Umbilical cord (tissue), 2 donors: ENCODE measurements around the gene LRIG2. TPM values are rescaled to one million over a fixed set of nuclear protein-coding genes. Genes with fewer than 3 reads are reported as not detected.
"Not testable (repeated sequence)": the region's sequence is repeated elsewhere in the genome, so short reads cannot be mapped to it uniquely, and the experiment has no call there.

Experiments
- DNase-seq: peaks from one replicate; pipeline ENCODE4 v3.0.0-alpha.2; 2015; ENCODE audit warnings: low spot score
- total RNA-seq: library from RNA; depleted of rRNA; stranded (reverse); fragments of >200 nt; gene quantifications from one replicate; pipeline ENCODE4 v1.2.3, GENCODE V29; 2014; ENCODE audit warnings: low replicate concordance; ENCODE audit not compliant: insufficient read depth

Gene LRIG2
- total RNA-seq, 1 donor from 2014 or later, result 15.2 TPM

DNA sequence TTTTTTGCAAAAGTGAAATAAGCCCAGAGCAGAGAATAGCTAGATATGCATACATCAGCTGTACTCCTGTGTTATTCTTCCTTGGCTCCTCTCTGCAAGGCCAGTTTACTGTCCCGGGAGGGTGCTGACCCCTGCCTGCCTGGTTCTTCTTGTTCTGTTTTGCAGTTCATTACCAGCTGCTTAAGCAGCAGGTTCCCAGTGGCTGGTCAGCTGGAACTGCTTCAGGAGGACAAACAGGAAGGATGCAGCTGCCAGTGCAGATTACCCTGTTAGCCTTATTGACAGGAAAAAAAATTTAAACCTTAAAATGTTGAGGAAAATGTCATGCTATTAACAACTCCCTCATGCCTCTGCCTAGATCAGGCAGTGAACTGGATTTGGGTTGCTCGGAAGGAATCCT, 16.0 kb upstream of the LRIG2 start:
- DNase-seq, result no peak

DNA sequence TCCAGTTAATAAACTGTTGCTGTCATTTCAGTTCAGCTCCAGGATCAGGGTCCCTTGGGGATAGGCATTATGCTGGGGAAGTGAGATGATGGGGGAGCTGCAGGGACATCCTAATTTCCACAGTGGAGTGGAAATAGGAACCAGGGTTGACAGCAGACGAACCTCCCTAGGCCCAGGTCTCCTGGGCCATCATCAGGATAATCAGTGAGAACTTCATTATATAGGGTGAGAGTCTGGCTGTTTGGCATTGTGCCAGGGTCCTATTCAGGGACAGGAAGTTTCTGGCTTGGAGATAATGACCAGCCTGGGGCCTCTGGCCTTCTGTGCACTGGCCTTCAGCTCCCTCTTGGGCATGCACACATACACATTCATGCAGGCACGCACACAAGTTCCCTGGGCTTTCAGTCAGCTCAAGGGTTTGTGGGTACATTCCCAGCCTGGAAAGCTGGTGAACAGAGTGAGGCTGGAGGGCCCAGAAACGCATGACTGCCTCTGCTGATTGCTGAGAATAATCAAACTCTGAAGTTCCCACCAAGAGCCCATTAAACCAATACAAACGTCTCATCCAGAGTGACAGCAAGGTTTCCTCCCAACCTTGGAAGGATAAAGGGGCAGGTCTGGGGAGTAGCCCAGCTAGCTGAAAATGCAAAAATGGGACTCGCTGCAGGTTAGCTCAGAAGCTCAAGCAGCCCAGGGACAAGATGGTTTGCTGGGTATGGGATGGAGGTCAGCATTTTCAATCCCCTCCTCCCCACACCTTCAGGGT, 13.9 kb upstream of the LRIG2 start:
- no peak for DNase-seq

DNA sequence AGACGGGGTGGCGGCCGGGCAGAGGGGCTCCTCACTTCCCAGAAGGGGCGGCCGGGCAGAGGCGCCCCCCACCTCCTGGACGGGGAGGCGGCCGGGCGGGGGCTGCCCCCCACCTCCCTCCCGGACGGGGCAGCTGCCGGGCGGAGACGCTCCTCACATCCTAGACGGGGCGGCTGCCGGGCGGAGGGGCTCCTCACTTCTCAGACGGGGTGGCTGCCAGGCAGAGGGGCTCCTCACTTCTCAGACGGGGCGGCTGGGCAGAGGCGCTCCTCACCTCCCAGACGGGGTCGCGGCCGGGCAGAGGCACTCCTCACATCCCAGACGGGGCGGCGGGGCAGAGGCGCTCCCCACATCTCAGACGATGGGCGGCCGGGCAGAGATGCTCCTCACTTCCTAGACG, 9.5 kb upstream of the LRIG2 start:
- not testable (repeated sequence) for DNase-seq

DNA sequence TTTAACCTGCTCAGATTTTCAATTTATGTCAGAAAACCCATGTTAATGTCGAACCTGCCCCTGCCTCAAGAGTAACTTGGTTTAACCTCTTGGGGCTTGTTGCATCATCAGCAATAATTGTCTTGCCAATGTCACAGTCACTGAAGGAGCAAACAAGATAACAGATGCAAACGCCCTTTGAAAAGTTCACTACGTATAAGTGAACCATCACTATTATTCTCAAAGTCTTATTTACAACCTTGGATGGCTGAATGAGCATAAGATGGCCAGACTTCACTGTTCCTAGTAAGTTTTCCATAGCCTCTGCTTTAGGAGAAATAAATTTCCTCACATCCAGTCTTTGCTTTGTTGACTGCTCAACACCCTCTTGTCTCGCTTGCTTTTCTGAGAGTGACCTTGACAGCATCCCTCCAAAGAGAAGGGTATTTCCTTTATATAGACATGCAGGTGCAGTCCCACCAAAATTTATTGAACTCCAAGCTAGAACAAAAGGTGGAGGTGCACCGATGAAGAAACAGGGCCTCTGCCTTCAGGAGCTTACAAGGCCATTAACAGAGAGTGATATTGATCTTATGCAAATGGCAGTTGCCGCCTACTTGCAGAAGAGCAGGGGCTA, 749 bp upstream of the LRIG2 start:
- no peak for DNase-seq

DNA sequence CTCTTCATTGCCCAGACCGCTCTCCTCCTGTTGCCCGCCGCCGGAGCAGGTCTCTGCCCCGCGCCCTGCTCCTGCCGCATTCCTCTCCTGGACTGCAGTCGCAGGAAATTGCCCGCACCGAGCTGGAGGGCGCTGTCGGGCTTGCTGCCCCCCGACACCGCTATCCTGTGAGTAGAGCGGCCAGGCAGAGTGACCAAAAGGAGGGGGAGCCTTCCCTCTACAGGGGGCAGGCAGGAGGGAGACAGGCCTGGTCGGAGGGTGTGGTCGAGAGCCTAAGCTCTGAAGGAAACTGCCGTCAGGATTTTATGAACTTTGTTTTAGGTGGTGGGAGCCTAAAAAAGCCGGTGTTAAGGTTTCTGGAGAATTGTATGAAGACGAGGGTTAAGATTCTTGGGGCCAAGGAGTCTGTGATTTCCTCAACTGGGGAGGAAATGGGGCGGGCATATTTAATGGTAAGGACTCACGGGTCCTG, 517 bp downstream of the LRIG2 start:
- DNase-seq, result no peak

DNA sequence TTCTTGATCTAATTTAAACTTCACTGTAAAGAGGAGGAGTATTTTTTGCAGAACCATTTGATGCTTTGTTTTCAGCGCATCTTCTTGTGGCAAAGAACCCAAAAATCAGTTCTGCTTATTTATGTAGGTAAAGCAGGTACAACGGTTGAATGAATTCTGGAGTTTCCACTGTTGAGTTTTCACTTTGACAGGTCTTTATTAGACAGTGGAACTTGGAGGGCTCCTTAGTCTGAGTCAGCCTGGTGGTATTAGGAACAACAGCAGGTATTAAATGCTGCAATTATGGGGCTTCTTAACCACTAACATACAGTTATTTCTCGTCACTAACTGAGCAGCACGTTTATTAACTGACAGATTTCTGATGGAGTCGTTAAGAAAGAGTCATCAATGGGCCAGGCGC, 1.2 kb downstream of the LRIG2 start:
- no peak for DNase-seq

DNA sequence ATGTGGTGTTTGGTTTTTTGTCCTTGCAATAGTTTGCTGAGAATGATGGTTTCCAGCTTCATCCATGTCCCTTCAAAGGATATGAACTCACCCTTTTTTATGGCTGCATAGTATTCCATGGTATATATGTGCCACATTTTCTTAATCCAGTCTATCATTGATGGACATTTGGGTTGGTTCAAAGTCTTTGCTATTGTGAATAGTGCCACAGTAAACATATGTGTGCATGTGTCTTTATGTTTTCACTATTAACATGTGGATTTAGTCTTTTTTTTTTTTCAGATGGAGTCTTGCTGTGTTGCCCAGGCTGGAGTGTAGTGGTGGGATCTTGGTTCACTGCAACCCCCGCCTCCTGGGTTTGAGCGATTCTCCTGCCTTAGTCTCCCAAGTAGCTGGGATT, 5.0 kb downstream of the LRIG2 start:
- not testable (repeated sequence) for DNase-seq

DNA sequence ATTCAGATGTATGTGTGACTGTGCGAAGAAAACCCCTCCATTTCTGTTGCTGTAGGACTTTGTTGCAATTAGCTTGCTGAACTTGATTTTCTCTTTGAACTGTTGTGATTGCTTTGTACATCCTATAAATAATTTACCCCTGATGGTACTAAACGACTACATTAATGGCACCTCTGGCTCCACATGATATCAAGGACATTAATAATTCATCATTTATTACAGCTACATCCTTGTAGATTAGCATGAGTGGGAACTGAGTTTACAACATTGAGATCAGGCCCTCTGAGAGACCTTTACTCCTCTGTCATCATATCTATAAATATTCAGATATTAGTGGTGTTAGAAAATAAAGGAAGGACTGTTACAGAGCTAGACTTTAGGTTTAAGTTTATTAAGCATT, 13.5 kb downstream of the LRIG2 start:
- no peak for DNase-seq

DNA sequence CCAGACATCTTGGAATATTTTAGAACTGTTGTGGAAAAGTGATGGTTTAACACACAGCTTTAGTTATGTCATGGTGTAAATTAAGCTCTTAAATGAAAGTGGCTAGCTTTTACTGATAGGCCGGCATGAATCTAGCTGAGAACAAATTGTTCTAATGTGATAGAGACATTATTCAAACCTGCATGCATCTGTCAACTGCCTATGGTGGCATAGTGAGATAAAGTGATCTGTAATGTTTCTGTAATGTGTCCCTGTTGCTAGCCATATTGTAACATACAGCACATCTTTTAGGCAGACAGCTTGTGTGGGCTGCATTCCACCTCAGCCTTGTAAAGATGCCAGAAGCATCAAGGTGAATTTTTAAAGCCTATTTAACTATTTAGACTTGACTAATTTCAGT, 16.0 kb downstream of the LRIG2 start:
- DNase-seq, result no peak

DNA sequence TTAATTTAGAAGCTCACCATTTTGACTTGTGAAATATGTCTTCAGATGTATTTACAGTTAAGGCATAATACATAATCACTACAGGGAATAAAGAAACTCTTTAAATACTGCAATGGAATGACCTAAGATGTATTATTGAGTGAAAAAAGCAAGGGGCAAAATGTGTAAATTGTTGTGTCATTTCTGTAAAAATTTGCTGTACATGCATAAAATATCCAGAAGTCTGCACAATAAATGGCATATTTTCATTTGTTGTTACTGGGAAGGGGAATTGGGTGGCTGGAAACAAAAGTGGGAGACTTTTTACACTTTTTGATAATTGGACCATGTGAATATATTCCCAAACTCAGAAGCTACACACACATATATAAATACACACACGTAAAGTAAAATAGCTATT, 17.1 kb downstream of the LRIG2 start:
- no peak for DNase-seq

DNA sequence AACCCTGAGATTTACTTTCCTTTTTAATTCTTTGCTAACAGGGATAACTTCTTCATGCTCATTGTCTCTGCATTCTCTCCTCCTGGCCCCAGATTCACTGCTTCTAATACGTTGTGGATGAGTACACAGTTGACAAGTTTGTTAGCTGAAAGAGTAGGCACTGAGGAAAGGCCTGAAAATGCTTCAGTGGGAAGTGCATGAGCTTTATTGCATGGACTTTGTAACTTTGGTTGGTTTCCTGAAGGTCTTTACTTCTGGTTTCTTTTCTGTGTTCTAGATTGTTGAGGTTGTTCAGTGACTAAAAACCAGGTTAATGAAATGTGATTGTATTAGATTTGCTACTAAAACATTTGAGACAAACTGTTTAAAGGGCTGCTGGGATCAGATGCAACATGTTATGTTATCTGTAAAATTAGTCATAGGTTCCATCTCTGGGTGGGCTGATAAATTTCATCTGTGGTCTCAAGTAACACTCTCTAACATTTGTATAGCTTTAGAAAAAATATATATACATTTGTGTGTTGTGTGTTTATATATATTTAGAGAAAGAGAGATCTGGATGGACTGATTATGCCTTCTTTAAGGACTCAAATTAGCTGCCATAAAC, 19.1 kb downstream of the LRIG2 start:
- no peak for DNase-seq

DNA sequence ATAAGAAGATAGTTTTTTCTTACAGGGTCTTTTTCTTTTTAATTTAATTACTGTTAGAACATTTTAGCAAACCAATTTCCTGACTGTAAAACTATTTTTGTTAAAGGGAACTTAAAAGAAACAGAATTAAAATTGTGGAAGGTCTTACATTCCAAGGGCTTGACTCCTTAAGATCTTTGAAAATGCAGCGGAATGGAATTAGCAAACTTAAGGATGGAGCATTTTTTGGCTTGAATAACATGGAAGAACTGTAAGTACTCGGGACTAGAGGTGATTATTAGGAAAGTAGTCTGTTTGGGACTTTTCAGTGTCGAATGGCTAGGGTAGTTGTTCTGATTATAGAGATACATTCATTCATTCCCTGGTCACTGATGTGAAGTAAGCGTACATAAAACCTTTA, 21.5 kb downstream of the LRIG2 start:
- DNase-seq, result no peak

DNA sequence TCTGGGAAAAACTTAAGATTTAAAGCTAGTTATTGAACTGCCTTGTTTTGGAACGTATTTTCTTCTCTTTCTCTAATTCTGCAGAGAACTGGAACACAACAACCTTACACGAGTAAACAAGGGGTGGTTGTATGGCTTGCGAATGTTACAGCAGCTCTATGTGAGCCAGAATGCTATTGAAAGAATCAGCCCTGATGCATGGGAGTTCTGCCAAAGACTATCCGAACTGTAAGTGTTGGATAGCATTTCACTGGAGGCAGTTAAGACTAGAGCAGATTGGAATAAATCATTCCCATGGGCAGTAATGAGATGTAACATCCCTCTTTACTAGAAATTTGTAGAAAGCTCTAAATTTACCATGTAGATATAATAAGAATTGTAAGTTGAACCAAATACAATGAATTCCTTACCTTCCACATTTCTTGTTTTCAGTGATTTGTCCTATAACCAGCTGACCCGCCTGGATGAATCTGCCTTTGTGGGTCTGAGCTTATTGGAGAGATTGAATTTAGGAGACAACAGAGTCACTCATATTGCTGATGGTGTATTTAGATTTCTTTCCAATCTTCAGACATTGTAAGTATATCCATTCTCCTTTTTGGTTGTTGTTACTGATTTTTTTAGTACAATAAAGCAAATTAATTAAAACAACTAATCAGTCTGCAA, 22.9 kb downstream of the LRIG2 start:
- DNase-seq, result no peak

DNA sequence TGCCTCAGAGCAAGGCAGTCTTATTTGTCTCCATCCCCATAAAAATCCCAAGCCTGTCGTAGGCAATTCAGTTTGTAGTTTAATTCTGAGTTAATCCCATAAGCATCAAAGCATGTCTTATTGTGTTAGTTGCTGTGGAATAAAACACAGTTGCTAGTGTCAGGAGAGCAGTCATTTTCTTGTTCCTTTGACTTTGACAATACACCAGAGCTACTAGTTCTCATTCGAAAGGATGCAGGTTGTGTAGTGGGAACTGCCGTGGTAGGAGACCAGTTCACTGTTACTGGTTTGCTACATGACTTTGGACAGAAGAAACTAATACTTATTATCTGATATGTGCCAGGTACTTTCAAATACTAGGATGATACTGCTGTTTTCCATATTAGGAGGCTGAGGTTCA, 23.5 kb downstream of the LRIG2 start:
- DNase-seq, result no peak

DNA sequence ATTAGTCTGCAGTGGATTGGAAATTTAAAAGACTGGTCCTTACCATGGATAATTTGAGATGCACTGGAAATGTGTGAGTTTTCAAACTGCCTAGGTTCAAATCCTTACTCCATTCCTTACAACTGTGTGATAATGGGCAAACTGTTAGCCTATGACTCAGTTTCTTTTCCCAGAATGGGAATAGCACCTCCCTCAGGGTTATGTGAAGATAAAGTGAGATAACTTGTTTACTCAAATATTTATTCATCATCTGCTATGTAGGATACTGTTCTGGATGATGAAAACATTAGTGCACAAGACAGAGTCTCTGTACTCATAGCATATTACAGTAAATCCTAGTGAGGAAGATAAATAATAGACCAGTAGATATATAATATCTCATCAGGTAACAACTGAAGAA, 28.6 kb downstream of the LRIG2 start:
- DNase-seq, result no peak

DNA sequence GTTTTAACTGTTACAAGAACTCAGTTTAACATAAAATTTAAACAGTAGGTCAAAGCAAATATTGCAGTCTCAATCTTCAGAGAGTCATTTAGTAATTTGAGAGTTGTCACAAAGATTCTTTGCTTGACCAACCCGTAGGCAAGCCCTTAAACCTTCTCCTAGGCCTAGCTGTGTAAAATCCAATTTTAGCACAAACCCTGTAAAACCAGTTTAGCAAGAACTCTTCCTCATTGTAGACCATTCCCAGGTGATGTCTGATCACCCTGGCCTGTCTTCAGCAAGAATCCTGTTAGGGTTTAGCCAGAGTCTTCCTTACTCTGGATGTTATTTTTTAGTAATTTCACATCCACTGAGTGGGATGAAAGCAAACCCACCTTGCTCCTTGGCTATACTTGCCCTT, 30.1 kb downstream of the LRIG2 start:
- no peak for DNase-seq

DNA sequence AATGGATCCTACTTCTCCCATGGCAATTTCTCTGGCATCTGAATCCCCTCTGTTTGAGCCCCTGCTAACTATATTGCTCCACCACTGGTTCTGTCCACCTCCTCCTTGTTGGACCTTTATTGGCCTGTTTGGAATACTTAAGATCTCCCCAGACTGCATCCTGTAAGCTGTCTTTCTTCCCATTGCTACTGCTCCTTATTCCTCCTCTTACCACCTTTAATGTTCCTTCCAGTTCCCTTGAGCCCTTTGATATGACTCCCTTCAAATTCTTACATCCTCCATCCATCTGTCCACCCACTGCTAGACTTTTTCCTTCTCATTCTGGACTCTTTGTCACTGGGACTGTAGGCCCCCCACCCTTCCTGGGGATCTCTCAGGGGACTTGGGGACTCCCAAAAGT, 31.0 kb downstream of the LRIG2 start:
- DNase-seq, result no peak

DNA sequence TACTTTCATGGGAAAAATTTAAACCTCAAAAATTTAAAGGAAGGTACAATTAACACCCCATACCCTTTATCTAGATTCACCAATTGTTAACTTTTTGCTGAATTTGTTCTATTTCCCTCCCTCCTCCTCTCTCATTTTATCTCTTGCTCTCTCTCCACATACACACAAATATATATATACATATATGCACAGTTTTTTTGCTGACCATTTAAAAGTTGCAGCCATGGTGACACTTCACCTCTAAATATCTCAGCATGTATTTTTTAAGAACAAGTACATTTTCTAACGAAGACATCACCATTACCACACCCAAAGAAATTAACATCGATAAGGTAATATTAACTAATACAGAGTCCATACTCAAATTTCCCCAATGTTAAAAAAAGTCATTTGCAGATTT, 33.9 kb downstream of the LRIG2 start:
- no peak for DNase-seq

DNA sequence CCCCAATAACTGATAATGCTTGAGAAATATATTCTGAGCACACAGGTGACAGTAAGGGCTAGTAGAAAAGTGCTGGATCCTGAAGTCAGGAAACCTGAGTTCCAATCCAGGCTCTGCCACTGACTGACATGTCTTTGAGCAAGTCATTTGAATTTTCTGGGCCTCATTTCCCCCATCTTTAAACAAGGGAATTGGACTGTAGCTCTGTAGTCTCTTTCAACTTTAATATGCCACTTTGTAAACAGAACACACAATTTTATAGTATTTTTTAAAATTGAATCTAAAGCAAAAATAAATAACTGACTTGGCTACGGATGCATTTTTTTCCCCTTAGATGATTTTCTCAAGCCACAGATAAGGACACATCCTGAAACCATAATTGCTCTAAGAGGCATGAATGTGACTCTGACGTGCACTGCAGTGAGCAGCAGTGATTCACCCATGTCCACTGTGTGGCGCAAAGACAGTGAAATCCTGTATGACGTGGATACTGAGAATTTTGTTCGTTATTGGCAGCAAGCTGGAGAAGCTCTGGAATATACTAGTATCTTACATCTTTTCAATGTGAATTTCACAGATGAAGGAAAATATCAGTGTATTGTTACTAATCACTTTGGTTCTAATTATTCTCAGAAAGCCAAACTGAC, 37.0 kb downstream of the LRIG2 start:
- DNase-seq, result peak; percentile 29

DNA sequence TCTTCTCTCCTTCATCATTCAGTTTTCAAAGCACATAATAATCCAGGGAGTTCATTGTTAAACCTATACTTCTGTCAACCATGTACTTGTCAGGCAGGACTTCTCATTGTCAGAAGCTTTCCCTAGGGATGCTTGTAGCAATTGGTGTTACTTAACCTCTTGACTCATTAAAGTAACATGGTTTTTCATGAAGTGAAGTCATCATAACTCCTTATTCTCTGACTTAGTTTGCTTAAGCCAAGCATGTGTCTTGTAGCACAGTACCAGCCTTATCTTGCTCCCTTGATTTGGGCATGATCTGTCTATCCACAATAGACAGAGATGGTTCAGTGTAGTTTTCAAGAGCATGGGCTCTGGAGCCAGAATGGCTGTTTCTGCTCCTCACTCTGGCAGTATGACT, 45.3 kb downstream of the LRIG2 start:
- no peak for DNase-seq

DNA sequence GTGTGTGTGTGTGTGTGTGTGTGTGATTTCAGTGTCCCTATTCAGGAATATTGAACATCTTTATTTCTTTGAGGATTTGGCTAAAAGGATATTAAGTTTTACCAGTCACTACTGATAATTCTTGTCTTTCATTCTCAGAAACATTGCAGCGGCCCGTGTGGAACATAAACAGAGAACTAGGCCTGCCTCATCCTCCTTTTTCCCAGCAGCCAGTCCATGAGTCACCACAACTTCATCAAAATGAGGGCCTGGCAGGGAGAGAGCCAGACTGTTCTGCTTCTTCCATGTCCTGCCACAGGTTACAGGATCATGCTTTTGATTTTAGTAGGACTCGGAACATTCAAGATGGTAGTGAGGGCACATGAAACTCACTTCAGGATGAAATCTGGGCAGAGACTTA, 50.7 kb downstream of the LRIG2 start:
- DNase-seq, result peak; percentile 26

DNA sequence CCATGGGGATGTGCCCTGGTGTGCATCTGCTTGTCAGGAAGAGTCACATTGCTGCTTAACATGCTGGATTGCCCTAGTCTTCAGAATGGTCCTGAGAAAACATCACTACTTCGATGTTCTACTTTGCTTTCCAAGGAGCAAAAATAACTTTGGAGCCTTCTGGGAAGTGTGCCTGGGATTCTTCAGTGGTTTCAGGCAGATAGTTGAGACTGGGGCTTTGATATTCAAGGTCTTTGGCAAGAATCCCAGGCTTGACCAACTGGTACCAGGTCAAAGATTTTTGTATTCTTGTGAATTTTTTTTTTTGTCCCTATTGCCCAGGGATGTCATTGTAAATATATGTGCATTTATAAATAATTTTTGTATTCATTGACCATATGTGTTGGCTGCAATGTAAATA, 51.4 kb downstream of the LRIG2 start:
- DNase-seq, result peak; percentile 10
